Stimulated activated CD8-positive, alpha-beta memory T cell treated with anti-CD3 and anti-CD28 coated beads, Interleukin-12 subunit alpha, Interleukin-12 subunit beta, amount 100 ng/mL, for 4 hours (primary cell): Measurements from ENCODE around the gene SYT1.

Source experiments
- DNase-seq: peaks from one replicate; pipeline ENCODE4 v3.0.0-alpha.2; 2020; ENCODE audit warnings: low read depth

Gene SYT1

DNA sequence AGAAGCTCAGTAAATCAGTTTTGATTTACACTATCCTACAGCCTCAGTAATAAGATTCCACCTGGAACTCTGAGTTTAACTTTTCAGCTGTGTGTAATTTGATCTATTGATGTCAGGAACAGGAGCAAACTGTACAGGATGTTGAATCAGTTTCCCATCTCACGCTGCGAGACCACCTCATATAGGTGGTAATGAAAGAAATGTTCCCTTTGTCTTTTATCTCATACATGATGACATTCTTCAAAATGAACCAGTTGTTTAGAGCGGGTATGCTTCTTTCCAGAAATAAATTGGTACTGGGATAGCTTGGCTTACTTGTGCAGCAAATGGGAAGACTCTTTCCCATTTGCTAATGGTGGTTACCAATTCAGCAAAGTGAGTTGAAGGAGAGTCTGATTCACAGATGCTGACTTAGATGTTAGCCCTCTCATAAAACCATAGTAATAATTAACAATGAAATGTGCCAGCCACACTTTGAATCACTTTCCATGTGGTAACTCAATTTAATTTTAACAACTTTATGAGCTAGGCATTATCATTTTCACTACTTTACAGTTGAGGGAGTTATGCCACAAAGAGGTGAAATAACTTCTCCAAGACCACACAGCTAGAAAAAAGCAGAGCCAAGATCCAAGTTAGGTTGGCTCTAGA lies 574.7 kb downstream of the SYT1 start:
- no peak for DNase-seq

DNA sequence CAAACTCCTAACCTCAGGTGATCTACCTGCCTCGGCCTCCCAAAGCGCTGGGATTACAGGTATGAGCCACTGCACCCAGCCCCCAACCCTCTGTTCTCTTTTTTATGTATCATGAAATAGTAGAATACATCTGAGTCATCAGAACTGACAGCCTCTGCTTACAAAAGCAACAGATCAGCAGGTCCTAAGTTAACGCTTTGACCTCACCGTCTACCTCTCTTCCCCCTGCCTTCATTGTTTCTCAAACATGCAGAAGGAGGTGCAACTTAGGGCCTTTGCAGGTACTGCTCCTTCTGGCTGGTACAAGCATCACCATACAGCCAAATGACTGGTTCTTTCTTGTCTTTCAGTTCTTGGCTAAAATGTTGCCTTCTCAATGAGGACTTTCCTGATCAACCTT lies 577.0 kb downstream of the SYT1 start:
- no peak for DNase-seq

DNA sequence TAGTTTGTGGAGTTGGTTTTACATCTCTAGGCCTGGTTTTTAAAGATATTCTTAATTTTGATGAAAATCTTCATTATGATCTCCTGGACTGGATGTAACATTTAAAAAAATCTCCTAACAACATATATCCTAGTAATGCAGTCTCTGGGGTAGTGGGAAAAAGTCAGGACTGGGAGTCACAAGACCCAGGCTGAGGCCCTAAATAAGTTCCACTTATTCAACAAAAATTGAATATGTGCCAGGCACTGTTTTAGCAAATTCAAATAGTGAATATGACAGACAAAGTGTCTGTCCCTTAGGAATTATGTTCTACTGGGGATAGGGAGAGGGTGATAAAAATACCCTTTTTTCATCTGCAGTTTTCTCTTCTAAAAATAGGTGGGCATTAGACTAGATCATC lies 577.8 kb downstream of the SYT1 start:
- no peak for DNase-seq

DNA sequence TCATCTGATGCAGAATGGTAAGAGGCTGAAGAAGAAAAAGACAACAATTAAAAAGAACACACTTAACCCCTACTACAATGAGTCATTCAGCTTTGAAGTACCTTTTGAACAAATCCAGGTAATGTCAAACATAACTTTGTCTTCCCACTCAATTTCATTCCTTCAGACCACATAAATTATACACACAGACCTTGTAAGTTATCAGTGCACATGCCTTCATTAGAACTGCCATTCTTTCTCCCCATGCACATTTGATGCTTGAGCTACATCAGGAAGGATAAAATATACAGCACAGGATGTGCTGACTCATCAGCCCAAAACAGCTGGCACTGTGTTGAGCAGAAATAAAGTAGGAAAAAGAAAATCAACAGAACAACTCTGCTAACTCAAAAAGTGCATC lies 579.5 kb downstream of the SYT1 start:
- no peak for DNase-seq

DNA sequence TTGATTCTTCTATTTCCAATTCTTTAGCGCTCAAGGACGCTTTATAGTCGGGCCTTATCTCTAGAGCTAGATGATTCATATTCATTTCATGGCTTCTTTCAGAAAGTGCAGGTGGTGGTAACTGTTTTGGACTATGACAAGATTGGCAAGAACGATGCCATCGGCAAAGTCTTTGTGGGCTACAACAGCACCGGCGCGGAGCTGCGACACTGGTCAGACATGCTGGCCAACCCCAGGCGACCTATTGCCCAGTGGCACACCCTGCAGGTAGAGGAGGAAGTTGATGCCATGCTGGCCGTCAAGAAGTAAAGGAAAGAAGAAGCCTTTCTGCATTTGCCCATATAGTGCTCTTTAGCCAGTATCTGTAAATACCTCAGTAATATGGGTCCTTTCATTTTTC lies 584.2 kb downstream of the SYT1 start:
- DNase-seq: no peak

DNA sequence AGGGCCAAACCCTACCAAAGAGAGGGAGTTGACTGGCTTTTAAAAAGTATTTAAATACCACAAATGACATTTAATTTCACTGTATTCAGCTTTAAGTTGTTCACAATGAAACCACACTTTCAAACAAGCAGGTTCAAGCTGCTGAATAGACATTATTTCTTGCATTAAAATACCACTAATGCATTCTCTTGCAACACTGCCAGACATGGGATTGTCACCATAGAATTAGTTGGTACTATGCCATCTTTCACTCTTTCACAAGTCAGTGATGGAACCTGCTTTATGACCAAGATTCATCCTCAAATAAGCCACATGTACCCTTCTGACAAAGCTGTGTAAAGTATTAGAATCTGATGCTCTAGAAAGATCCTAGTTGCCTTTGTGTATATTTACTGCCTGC lies 586.8 kb downstream of the SYT1 start:
- no peak for DNase-seq

DNA sequence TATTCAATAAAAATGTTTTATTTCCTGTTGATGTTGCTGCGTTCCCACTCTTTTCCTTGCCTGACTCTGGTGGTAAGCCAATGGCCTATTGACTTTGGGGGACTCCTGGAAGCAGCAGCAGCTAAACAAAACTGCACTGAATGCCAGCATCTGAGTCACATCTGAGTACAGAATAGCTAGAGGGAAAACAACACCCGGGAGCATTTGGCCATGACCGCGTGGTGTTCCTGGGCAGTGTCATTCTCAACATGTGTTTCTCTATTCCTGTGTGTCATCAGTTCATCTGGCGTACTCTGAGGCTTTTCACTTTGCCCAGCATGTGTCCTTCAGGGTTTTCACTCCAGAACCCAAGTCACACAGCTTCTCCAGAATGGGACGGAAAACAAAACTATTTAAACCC lies 587.4 kb downstream of the SYT1 start:
- DNase-seq: no peak

DNA sequence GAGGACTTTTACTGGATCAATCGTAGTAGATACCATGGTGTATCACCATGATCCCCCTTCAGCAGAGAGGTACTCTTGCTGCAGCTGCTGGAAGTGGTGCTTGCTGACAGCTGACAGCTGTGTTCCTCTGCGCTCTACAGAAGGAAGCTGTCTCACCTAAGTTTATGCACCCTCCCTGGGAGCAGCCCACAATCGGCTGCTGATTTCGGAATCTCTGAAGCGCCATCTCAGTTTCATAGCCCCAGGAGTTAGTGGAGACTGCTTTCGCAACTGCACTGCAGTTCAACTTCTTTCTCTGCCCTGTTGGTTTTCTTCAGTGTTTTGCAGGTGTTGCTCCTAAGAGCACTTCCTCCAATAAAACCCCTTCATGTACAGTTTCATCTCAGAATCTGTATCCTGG lies 588.3 kb downstream of the SYT1 start:
- no peak for DNase-seq

DNA sequence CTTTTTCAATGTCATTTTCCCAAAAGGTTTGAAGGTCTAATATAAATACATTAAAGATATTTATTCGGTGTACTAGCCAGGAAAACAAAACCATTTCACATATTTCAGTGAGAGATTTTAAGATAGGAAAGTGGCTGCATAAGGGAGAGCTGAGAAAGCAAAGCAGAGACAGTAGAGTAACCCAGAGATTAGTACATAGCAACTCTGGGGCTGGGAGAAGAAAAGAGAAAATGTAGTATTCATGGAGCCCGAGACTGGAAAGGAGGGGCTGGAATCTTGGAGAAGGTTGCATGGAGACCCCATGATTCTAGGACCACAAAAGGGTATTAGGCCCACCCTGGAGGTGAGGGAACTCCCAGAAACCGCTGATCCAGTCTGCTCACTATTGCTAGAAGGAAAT lies 589.2 kb downstream of the SYT1 start:
- no peak for DNase-seq

DNA sequence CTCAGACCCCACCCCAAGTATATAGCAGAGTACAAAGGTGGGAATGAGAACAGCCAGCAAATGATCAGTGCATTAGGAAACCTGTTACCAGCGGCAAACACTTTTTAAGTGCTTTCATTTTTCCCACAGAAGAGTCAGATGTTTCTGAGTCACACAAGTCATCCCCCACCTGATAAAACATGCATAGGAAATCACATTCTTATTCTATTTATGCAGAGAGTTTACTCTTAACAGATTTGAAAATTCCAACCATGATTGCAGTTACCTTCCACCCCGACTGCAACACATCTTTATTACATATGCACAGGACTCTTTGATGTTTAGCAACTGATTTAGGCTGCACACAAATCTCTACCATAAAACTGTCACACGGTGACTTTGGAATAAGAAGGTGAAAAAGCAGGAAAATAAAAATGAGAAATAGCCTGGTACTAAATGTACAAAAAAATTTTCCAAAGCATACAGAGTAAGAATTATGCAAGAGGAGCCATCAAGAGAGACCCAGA lies 589.8 kb downstream of the SYT1 start:
- no peak for DNase-seq

DNA sequence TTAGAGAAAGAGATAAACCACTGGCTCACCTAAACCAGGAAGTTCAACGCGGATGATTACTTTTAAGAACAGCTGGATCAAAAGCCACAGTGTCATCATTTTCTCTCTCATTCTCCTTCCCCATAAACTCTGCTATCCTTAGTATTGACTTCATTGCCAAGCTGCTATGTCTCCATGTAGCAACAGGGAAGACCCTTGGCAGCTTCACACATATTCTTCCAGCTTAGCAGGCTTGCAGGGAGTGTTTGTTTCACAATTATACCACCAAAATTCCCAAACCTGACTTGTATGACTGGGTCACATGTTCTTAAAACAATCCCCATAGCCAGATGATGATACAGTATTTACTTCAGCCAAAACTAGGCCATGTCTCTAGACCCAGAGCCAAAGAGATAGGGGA lies 590.7 kb downstream of the SYT1 start:
- DNase-seq: no peak

DNA sequence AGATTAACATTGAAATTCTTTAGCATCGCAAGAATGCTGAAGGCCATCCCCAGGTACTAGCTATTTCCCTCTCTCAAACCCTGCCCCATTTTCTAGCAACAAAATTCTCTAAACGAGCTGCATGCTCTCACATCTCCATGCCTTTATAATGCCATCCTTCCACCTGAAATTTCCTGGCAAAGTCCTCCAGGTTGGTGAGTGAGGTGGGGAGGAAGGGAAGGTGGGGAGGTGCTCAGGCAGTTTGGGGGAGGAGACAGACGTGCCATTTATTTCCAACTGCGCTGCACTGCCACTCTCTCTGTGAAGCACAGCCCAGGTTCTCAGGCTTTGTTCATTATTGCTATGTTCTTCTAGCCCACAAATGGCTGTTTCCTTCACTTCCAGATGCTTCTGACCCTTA lies 617.7 kb downstream of the SYT1 start:
- DNase-seq: no peak

DNA sequence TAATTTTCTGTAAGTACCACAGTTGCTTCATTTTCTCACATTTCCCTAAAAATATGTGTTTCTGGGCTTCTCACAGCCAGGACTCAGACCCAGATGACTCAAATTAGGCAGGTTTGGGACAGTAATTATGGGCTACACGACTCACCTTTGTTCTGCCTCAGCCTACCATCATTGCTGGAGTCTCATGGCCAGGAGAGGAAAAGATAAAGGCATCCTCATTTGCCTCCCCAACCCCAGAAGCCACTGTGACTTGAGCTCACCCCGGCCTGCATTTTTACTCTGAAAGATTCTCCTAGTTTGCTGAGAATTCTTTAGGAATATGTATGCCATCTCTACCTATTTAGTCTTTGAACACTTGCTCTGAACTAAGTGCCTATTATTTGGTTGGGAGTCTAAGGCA lies 618.3 kb downstream of the SYT1 start:
- DNase-seq: no peak

DNA sequence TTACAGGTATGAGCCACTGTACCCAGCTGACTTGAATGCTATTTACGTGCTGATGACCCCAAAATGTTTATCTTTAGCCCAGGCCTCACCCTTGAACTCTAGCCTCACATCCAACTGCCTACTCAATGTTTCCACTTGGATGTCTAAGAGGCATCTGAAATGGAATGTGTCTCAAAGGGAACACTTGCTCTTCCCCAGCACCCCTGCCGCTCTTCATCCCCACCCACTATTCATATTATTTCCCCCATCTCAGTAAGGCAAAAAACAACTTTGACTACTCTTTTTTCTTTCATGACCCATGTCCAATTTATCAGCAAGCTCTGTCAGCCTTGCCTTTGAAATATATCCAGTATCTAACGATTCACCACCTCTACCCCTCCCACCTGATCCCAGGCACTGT lies 621.6 kb downstream of the SYT1 start:
- DNase-seq: no peak

DNA sequence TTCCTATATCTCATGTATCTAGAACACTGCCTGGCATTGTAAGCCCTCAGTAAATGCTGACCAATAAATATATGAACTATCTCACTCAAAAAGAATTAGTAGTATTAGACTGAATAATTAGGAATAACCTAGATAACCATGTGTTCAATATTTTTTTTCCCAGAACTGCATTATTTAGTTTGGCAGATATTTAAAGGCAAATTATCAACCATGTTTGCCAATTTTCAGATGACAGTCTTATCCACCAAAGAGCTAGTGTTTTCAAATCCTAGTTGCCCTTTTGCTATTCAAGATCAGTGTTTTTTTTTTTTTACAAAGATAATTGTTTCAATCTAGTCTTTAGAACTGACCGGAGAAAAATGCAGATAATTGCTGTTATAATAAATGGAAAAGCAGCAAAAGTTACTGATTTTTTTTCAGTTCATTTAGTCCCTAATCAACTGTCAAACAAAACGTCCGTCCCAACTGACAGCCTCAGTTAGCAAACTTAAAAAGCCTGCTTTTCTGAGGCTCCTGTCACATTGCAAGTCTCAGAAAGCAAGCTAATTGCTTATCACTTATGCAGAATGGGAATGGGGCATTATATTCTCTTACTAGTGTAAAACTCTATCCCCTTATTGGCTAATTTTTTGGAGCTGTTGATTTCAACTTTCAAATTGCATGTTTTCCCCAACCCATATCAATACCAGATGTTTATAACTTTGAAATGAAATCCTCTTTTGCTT lies 623.0 kb downstream of the SYT1 start:
- no peak for DNase-seq
